CD4-positive, alpha-beta T cell treated with Interleukin-15 for 4 hours (primary cell): ENCODE measurements around the gene KRTAP27-1.

Experiments used
- DNase-seq: peaks from one replicate; pipeline ENCODE4 v3.0.0-alpha.2; 2020; ENCODE audit warnings: low spot score

Gene KRTAP27-1, protein sequence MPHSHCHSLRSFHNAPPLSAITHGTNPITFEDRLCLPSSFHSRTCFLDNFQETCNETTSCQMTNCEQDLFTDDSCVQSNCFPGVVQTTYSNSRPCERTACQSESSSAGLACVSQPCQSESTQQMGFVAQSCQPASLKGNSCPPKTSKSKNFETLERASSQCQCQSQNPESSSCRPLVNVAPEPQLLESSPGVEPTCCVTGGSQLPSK

DNA sequence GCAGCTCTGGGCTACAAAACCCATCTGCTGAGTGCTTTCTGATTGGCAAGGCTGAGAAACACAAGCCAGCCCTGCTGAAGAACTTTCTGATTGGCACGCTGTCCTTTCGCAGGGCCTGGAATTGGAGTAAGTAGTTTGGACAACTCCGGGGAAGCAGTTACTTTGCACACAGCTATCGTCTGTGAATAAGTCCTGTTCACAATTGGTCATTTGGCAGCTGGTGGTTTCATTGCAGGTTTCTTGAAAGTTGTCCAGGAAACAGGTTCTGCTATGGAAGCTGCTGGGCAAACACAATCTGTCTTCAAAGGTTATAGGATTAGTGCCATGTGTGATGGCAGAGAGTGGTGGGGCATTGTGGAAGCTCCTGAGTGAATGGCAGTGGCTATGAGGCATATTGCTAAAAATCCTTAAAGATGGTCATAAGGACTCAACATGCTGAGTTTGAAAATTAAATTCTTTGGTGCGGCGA lies at the start of gene KRTAP27-1:
TSS of gene KRTAP27-1 (minus strand) at position 419 of the 469 bp plus-strand sequence. CDS start at position 393, 26 bp downstream.
- no peak for DNase-seq

DNA sequence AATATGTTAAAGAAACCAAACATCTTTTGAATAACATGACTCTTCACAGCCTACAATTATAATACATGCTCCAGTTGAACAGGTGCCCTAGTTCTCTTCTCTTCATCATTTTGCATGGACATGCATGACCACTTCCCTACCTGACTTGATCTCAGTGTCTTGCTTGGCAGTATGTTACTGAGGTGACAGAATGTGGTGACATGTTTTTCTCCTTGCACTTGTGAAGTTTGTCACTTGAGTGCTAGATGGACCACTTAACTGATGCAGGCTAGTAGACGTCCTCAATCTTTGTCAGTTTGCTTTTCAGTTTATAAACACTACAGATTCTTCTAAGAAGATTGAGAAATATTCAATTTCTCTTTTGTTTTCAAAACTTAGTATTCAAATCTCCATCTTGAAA lies 44.7 kb upstream of the KRTAP27-1 start:
- no peak for DNase-seq

DNA sequence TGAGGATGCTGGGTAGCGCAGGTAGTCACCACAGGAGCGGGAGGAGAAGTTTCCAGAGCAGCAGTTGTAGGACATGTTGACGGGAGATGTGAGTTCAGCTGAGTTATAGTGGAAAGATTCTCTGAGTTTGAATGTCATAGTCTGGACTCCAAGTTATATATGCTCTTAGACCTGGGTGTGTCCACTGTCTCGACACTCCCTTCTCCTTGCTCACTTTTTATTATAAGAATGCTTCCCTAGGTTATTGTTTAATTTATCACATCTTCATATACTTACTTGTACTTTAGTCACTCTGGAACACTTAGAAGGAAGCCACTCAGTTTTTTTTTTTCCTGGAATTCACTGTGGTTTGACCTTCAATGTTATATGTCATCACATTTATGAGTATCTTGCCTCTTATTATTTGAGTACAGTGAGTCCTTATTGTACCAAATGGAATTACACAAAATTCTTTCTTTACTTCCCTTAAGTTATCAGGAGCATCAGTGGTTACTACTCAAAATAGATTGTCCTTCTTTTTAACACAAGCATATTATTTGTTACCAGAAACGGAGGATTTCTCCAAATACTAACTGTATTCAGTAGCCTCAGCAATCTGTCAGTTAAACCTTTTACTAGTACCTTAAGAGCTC lies 34.8 kb upstream of the KRTAP27-1 start, which contains the start of gene KRTAP13-2:
TSS of gene KRTAP13-2 (minus strand) at position 133 of the 632 bp plus-strand sequence. CDS start at position 75, 58 bp downstream.
- DNase-seq = no peak

DNA sequence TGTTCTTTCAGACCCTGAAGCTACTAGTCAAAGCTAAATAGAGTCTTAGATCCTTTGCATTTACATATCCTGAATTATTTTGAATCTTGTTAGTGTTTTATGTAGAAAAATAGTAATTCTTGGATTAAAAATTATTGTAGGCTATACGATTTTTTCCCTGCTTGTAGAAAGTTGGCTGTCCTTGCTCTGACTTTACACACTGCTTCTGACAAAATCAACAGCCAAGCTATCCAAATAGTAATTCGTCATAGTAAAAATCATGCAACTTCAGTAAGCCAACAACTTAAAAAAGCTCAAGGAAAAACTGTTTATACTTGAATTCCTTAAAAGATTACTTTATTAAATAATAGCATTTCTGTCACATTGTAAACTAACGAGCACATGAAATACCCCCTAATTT lies 18.4 kb upstream of the KRTAP27-1 start:
- DNase-seq = no peak

DNA sequence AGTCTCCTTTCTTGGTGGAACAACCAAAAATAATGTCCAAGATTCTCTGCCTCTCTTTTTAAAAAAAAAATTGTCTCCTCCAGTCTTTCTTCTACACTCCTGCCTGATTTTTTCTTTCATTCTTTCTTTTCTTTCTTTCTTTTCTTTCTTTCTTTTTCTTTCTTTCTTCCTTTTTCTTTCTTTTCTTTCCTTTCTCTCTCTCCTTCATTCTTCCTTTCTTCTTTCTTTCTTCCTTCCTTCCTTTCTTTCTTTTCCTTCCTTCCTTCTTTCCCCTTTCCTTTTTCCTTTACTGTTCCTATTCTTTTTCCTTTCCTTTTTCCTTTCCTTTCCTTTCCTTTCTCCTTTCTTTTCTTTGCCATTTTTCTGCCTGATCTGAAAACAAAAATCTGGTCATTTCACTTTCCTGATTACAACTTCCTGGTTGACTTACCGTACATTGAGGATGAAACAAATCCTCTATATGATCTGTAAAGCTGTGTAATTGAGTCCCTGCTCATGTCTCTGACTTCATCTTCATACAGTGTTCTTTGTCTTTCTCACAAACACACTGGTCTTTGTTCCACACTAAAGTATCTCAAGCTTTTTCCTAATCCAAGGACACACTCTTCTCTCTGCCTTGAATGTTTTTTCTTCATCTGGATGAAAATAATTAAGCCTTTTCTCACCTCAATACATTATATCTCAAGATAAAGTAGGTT lies 17.0 kb upstream of the KRTAP27-1 start:
- DNase-seq = no peak

DNA sequence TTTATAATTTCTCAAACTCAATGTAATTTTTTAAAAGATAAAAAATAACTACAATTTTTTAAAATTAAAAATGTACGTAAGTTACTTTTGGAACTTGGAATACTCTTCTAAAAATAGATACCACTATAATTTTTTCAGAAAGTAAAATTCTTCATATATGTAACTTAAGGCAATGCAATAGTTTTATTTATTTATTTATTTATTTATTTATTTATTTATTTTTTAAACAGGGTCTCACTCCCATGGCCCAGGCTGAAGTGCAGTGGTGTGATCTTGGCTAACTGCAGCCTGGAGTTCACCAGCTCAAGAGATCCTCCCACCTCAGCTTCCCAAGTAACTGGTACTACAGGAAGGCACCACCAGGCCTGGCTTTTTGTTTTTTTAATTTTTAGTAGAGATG lies 14.0 kb upstream of the KRTAP27-1 start:
- DNase-seq = no peak

DNA sequence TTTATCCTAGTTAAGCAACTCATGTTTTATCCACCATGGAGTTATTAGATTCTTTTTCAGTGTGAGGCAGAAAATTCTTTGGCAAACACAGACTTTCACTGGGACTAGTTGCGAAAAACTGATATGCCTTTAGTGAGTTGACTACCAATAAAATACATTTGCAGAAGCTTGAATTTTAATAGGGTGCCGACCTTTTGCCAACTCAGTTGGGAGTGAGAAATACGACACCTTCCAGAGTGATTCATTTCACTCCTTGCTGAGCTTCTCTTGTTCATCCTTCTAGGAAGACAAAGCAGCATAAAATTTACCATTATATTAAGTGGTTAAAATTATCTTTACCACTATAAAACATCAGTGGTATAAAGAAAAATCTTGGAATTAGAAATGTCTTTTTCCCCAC lies 12.1 kb upstream of the KRTAP27-1 start:
- DNase-seq = no peak

DNA sequence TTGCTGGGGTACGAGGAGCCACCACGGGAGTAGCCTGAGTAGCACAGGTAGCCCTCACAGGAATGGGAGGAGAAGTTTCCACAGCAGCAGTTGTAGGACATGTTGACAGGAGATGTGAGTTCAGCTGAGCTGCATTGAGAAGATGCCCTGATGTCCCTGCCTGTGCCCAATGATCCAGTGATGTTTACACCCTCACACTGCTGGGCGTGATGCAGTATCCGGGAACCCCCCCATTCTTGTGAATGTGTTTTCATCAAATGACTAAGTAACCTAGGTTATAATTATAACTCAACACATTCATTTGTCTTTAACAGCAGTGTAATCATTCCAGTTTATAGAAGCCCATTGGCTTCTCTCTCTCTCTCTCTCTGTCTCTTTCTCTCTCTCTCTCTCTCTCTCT lies 11.0 kb upstream of the KRTAP27-1 start, which contains the start of gene KRTAP23-1:
TSS of gene KRTAP23-1 (minus strand) at position 101 of the 400 bp plus-strand sequence. CDS start at position 101, 0 bp downstream.
- no peak for DNase-seq

DNA sequence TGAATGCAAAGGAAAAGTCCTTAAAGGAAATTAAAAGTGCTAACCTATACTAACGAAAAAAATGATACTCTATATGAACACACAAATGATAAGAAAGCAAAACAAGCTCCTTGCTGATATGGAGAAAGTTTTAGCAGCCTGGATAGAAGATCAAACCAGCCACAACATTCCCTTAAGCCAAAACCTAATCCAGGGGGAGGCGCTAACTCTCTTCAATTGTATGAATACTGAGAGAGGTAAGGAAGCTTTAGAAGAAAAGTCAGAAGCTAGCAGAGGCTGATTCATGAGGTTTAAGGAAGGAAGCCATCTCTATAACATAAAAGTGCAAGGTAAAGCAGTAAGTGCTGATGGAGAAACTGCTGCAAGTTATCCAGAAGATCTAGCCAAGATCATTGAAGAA lies 7.5 kb upstream of the KRTAP27-1 start:
- no peak for DNase-seq

DNA sequence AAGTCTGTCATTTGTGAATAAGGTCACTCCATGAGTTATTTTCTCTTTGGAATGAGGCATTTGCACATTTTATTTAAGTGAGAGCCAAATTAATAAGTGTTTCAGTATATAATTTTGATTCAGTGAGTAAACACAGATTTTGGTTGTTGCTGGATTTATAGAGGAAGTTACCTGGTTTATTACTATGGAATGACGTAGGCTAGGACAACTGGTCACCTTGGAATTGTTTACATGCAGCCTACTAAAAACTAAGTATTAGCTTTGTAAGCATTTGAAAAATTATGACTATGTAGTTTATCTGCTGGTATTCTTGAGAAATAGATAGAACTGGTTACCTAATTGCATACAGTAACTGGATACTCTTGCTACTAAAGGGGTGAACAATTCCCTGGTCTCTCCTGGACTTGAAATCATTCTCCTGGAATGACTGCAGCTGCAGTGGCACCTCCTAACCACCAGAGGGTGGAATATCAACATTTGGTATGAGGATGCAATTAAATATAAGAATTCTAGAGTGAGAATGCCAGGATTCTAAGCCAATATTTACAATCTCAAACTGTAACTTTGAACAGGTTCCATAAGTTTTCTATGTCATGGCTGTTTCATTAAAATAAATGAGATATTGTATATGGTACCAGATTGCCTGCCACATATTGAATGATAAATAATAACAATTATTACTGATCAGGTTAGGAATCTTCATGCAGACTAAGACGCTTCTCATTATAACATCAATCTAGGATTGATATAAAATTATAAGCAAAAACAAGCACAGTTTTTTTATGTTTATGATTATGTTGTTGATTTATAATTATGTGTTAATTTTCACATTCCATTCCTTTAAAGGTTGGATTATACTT lies 3.5 kb upstream of the KRTAP27-1 start:
- DNase-seq = peak; percentile 17

DNA sequence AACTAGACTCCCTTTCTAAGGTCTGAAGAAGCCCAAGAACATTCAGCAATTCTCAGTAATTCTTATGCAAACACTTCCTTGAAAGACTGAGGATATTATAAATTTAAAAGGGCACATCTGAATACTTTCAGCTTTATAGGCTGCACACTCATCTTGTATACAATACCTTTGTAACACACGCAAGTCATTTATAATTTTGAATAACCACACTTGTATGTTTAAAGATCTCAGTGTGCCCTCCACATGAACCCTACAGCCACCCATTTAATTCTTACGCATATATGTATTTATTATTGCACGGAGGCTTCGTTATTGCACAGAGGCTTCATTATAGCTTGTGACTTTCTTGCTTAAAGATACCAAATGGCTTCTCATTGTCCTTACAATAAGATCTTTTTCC lies 1.2 kb upstream of the KRTAP27-1 start:
- DNase-seq = no peak

DNA sequence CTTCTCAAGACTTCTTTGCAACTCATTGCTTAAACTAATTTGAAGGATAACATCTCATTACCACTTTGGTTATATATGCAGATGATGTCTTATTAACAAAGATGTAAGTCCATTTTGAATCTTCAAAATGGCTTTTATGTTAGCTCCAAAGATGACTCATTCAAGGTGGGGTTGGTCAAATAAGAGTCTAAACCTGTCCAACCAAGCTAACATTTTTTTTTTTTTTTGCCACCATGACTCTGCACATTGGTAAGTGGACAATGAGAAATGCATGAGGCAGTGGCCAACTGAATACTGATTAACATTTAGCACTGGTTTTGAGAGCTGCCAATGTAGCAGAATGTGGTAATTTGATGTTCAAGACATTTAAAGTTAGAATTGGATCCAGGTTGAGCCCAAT lies 278 bp upstream of the KRTAP27-1 start:
- no peak for DNase-seq

DNA sequence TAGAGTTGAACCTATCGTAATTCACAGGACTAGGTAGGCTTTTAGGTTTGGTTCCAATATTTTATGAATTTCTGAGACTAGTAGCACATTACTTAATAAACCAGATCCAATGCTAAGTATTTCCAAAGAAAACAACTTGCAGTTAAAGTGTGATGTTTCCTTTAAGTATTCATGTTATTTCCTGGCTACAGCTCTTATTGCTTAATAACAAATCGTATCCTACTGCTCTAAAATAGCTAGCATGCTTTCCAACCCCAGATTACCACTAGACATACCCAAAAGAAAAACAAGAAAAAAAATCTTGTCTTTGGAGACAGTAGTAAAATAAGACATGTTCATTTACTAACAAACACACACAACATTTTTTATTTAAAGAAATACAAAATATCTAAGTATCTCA lies 898 bp downstream of the KRTAP27-1 start:
- no peak for DNase-seq

DNA sequence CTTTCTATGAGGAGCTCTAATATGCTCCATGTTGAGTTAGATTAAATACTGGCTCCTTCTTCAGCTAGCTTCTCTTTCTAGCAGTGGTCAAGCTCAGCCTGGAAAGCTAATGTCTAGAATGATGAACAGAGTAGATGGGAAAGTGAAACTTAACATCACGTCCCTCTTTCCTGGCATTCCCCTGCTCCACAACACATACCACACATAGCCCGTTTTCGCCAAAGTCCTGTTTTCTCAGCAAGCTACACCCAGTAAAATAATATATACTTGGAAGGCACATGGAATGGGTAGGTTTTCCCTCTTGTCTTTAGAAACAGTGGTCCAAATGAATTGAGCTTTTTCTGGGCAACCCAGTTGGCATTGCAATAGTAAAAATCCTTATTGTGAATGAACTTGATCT lies 3.8 kb downstream of the KRTAP27-1 start:
- DNase-seq = no peak

DNA sequence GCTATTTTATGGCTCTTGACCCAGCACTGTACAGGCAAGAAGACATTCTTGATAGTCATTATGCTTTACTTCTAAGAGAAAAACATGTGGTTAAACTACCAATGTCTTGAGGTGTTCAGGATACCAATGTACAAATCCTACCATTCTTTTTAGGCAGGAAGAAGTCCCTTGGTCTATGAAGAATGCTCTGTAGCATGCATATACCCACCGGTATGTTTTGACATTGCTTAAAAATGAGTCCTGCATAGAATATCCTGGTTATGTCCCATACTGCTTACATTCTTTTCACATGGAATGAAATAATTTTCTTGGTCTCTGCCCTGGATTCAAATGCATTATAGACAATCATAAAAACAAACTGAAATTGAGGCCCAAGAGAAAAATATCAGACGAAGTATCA lies 4.8 kb downstream of the KRTAP27-1 start:
- no peak for DNase-seq

DNA sequence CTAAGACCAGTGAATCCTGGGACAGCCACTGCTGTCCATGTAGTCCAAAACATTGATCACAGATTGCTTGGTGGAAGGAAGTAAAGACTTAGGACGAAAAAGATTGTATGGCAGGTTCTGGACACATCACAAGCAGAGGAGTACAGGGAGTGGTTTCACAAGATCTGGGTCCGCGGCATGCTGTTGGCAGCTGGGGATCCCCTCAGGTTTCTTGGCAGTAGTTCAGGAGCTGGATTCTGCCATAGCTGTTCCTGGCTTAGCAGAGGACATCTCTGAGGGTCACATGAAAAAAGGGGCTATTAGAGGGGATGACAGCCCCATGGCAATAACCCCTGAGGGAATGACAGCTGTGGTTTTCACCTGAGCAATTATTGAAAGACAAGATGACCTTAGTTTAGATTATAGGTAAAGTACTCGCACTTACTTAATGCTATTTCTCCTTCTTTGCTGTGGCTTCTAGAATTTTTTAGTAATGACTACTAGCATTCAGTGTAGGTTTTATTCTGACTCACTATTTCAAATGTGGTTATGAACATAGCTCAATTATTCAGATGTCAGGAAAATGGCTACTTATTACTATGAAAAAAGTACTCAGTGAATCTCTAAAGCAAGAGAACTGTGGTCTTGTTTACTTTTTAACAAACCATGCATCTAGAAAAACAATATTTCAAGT lies 8.2 kb downstream of the KRTAP27-1 start:
- DNase-seq = no peak

DNA sequence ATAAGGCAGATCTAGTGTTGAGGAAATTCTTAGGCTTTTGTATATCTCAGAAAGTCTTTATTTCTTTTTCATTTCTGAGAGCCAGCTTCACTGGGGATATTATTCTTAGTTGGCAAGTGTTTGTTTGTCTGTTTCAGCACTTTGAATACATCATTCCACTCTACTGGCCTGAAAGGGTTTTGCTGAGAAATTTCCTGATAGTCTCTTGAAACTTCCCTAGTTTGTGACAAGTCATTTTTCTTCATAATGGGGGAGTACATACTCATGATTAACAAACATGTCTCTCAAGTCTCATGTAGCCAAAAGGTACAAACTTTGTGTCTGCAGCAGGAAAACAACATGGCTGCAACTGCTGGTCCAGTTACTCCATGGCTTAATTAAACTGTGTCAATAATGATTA lies 11.1 kb downstream of the KRTAP27-1 start:
- no peak for DNase-seq

DNA sequence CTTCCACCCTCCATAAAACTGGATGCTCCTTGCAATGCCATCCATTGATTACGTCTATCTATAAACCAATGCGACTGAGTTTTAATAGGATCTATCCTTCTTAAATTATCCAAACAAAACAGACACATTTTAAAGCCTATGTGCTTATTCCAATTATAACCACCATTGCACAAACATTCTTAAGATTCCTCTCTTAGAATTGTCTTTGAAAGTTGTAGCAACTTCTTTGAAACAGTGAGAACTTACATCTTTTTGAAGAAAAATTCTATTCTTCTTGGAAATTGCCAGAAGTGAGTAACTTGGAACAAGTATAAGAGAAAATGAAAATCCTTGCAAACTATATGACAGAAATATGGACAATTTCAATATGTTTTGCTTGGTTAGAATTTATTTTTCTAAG lies 17.3 kb downstream of the KRTAP27-1 start, which contains the start of gene KRTAP26-1:
TSS of gene KRTAP26-1 (minus strand) at position 101 of the 400 bp plus-strand sequence. CDS start 280 bp downstream, outside the sequence.
- no peak for DNase-seq

DNA sequence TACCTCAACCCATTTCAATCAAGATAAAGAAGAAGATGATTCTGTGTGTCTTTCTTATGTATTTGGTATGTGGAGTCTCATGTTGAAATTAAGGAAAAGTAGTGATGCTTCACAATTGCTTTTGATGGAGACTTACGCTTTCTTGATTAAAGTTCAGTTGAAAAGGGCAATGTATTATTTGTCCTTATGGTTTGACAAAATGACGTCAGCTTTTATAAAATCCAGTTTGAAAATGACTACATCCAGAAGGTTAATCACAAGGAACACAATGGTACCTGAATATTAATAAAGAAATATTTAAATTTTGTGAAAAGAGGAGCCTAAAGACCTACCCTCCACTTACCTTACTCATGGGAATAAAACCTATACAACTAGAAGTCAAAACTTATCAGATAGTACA lies 21.8 kb downstream of the KRTAP27-1 start:
- no peak for DNase-seq

DNA sequence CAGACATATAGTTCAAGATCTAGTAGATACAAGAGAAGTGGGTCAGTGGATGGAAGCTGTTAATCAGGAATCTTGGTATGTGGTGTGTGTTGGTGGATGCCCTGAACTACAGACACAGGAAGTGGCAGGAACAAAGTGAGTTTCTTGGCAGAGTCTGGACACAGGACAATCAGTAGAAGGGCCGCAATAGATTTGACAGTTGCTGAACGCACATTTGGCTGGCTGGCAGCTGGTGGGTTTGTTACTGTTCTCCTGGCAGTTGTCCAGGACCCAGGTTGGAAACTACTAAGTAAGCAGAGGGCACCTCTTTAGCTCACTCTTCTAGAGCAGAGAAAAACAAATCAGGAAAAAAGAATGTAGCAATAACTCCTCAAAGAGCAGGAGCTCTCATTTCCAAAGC lies 30.6 kb downstream of the KRTAP27-1 start:
- no peak for DNase-seq

DNA sequence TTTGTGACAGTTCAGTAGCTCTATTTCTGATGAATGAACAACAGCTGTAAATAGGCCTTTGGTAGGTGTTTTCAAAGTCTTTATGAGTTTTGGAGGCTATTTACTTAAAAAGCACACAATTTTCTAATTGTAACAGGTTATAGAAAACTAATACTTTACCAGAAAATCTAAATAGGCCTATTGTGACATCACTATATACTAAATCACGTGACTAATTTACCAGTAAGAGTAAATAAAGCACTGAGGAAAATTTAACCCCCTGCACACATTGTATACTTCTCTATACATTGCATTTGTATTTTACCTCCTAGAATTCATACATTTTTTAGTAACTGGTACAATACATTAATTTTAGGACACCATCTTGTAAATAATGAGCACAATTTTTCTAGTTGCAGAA lies 32.4 kb downstream of the KRTAP27-1 start:
- DNase-seq = no peak
